GM12865 (cell line): Measurements from ENCODE around the gene ITGA8.

ENCODE experiments used
- DNase-seq: peaks from one replicate; pipeline ENCODE4 v3.0.0; 2010; ENCODE audit warnings: low read depth
- H3K4me3 ChIP-seq: 2 replicates; pipeline ENCODE4 v1.5.1; 2011; ENCODE audit warnings: mild to moderate bottlenecking, low read depth, low read length, control low read depth
- TF ChIP-seq, protein P1 (sequence below): IDR thresholded peaks from 2 replicates; pipeline ENCODE4 v1.5.1; 2011; ENCODE audit warnings: low read length, control low read depth, low read depth, inconsistent platforms; ENCODE audit not compliant: insufficient read depth; ENCODE audit errors: missing control alignments

The ITGA8 gene

GRCh38 chr10:15528859-15529239, 190.9 kb downstream of the ITGA8 start:
- TF ChIP-seq, protein P1, sequence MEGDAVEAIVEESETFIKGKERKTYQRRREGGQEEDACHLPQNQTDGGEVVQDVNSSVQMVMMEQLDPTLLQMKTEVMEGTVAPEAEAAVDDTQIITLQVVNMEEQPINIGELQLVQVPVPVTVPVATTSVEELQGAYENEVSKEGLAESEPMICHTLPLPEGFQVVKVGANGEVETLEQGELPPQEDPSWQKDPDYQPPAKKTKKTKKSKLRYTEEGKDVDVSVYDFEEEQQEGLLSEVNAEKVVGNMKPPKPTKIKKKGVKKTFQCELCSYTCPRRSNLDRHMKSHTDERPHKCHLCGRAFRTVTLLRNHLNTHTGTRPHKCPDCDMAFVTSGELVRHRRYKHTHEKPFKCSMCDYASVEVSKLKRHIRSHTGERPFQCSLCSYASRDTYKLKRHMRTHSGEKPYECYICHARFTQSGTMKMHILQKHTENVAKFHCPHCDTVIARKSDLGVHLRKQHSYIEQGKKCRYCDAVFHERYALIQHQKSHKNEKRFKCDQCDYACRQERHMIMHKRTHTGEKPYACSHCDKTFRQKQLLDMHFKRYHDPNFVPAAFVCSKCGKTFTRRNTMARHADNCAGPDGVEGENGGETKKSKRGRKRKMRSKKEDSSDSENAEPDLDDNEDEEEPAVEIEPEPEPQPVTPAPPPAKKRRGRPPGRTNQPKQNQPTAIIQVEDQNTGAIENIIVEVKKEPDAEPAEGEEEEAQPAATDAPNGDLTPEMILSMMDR = no peak
- no peak for DNase-seq
- no peak overlapping the region for H3K4me3 ChIP-seq

GRCh38 chr10:15526754-15527153, 193.0 kb downstream of the ITGA8 start:
- no peak for DNase-seq
- TF ChIP-seq, protein P1 = no peak
- no peak overlapping the region for H3K4me3 ChIP-seq

DNA sequence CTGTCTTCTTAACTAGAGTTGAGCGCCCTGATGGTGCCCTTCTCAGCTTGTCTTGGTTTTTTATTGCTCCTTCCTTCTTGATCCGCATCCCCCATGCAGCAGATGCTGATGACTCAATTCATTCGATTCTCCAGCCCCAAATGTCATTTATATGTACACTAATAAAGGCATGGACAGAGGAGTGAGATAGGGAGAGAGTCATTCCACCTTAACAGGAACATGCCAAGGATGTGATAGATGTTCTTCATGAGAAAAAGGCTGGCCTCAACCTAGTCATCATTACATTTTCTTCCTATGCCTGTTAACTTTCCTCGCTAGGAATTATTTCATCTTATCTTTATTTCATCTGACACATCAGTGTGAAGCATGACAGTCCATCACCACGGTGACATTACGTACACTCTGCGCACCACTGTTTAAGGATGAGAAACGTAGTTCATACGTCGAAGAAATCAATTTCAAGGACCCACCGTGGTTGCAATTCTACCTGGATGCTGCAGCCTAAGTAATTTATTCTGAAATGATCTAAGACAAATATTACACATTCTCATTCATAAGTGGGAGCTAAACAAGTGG, 198.3 kb downstream of the ITGA8 start:
- TF ChIP-seq, protein P1 = no peak
- no peak overlapping the region for H3K4me3 ChIP-seq

DNA sequence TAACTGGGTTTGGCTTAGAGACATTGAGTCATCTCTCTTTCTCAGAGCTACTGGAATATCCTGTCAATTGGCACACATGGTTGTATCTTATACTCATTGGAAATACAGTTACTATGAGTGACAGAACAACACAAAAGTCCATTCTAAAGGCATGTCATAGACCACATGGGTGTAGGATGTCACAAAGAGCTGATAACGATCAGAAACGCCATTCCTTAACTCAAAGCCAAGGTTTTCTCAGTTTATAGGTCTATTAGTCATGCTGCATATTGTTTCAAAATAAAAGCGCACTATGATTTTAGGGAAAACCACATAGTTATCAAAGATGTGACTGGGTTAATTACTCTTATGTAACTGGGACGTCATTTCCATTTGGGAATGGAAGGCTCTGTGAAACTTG, 201.5 kb downstream of the ITGA8 start:
- no peak overlapping the region for H3K4me3 ChIP-seq
- TF ChIP-seq, protein P1 = no peak
- DNase-seq = no peak

More for the DNA sequence above, 198.3 kb downstream of the ITGA8 start:
- DNase-seq = no peak

- DNase-seq = no peak
- TF ChIP-seq, protein P1 = no peak
- no peak overlapping the region for H3K4me3 ChIP-seq
These were observed 203.3 kb downstream of the ITGA8 start for GRCh38 chr10:15516256-15517085.

DNA sequence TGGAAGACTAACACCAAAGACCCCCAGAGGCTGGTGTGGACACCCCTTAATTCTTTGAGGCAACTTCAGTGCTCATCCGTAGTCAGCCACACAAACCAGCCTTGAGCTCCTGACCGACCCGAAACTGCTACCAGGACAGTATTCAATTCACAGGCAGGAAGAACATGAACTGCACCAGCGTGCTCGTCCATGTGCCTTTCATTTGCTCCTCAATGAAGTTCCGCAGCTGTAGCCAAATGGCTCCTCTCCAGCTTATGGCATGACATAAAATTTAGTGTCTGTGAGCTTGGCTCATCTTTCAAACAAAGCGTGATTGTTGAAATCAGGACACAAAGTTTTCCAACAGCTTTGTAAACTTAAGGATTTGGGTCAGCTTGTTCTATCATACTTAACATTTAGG, 204.5 kb downstream of the ITGA8 start:
- DNase-seq = no peak
- TF ChIP-seq, protein P1 = no peak
- H3K4me3 ChIP-seq = no peak overlapping the region
